HCT116 (cell line): ENCODE measurements around the gene INSRR. TPM values are rescaled to one million over a fixed set of nuclear protein-coding genes. Genes with fewer than 3 reads are reported as not detected.

ENCODE experiments used
- ATAC-seq: fragments of 200-7000 bp; cut with Tn5 transposase; 2 replicates; pipeline ENCODE4 v1.9.1; 2020; ENCODE audit warnings: mild to moderate bottlenecking, moderate library complexity
- BruUV-seq: library from RNA; stranded (reverse); fragments of 400-500 nt; replicated peaks from 2 replicates; lab custom pipeline; 2021; lab: Mats Ljungman, UMichigan
- CTCF ChIA-PET: fragments of 300-600 bp; sonication (Branson Sonifier 250); formaldehyde crosslinking; loops from one replicate; lab custom pipeline; 2021; ENCODE audit warnings: antibody characterized with exemption; lab: Charles Lee
- POLR2A ChIA-PET: fragments of 300-600, 350-600 bp; sonication (Branson Sonifier 250); formaldehyde crosslinking; loops from one replicate; lab custom pipeline; 2021; ENCODE audit warnings: antibody characterized with exemption; lab: Charles Lee
- RAD21 ChIA-PET, 2 experiments: fragments of 300-600 bp; sonication (Branson Sonifier 250); formaldehyde crosslinking; loops; one replicate each; lab custom pipeline; 2023; ENCODE audit warnings: low total read pairs in 2 of 2; ENCODE audit not compliant: uncharacterized antibody in 2 of 2, unreplicated experiment in 2 of 2, low non-redundant PET in 1 of 2; lab: Charles Lee
- DNase-seq: peaks from one replicate; pipeline ENCODE4 v3.0.0-alpha.2; 2010; ENCODE audit warnings: low read depth, low spot score
- H2AFZ ChIP-seq: fragments of 200-600 bp; shearing (Covaris generic), sonication (generic); 2 replicates; pipeline ENCODE4 v1.6.1; 2017; ENCODE audit warnings: low read depth, mixed run types, mixed read lengths, antibody characterized with exemption, low read length; ENCODE audit not compliant: poor library complexity, severe bottlenecking
- H3K27ac ChIP-seq: 2 replicates; pipeline ENCODE4 v1.5.1; 2012; ENCODE audit warnings: low read depth, low read length
- H3K27me3 ChIP-seq: fragments of 200-600 bp; sonication (generic); 2 replicates; pipeline ENCODE4 v1.6.1; 2016; ENCODE audit warnings: mixed run types, low read length, mixed read lengths; ENCODE audit not compliant: insufficient read depth
- H3K36me3 ChIP-seq, 2 experiments: fragments of 200-500 bp in 1 of 2; fragments of 200-600 bp in 1 of 2; sonication (Bioruptor generic) in 1 of 2; sonication (generic) in 1 of 2; 2 replicates each; pipeline versions ENCODE4 v1.5.1 to v1.6.1; 2014 to 2016; ENCODE audit warnings: low read length in 2 of 2, inconsistent platforms in 1 of 2, mixed read lengths in 1 of 2, mixed run types in 1 of 2; ENCODE audit not compliant: insufficient read depth in 2 of 2, control insufficient read depth in 1 of 2
- H3K4me1 ChIP-seq, 2 experiments: fragments of 200-600 bp in 1 of 2; sonication (generic) in 1 of 2; 2 replicates each; pipeline versions ENCODE4 v1.5.1 to v1.6.1; 2012 to 2017; ENCODE audit warnings: low read length in 2 of 2, inconsistent platforms in 1 of 2, mild to moderate bottlenecking in 1 of 2, mixed read lengths in 1 of 2, mixed run types in 1 of 2, moderate library complexity in 1 of 2; ENCODE audit not compliant: insufficient read depth in 2 of 2, control insufficient read depth in 1 of 2
- H3K4me2 ChIP-seq: fragments of 200-600 bp; sonication (generic); 2 replicates; pipeline ENCODE4 v1.6.1; 2017; ENCODE audit warnings: mixed run types, low read length, mixed read lengths
- H3K4me3 ChIP-seq, 2 experiments: fragments of 200-600 bp in 1 of 2; sonication (generic) in 1 of 2; replicated peaks in 1 of 2; 2 replicates each; pipeline ENCODE4 v1.5.1; 2011 to 2016; ENCODE audit warnings: low read length in 2 of 2, control low read depth in 1 of 2, low read depth in 1 of 2, mild to moderate bottlenecking in 1 of 2, mixed read lengths in 1 of 2, mixed run types in 1 of 2
- H3K79me2 ChIP-seq: fragments of 200-600 bp; sonication (generic); 2 replicates; pipeline ENCODE4 v1.6.1; 2017; ENCODE audit warnings: mild to moderate bottlenecking, mixed run types, low read length, moderate library complexity, mixed read lengths; ENCODE audit not compliant: insufficient read depth
- H3K9ac ChIP-seq: fragments of 200-600 bp; sonication (generic); 2 replicates; pipeline ENCODE4 v1.6.1; 2016; ENCODE audit warnings: low read length, mixed read lengths
- H3K9me2 ChIP-seq: fragments of 200-600 bp; sonication (generic), shearing (Covaris generic); 2 replicates; pipeline ENCODE4 v1.6.1; 2017; ENCODE audit warnings: mixed run types, mild to moderate bottlenecking, moderate library complexity; ENCODE audit not compliant: insufficient read depth
- H3K9me3 ChIP-seq, 2 experiments: fragments of 200-500 bp in 1 of 2; fragments of 200-600 bp in 1 of 2; sonication (Bioruptor generic) in 1 of 2; sonication (generic) in 1 of 2; 2 replicates each; pipeline ENCODE4 v1.6.1; 2014 to 2017; ENCODE audit warnings: low read length in 2 of 2, mixed read lengths in 2 of 2, inconsistent platforms in 1 of 2, low read depth in 1 of 2, mild to moderate bottlenecking in 1 of 2, mixed run types in 1 of 2, moderate library complexity in 1 of 2; ENCODE audit not compliant: control insufficient read depth in 1 of 2, insufficient read depth in 1 of 2
- H4K20me1 ChIP-seq: fragments of 200-600 bp; sonication (generic), shearing (Covaris generic); 2 replicates; pipeline ENCODE4 v1.6.1; 2017; ENCODE audit warnings: mixed run types, mild to moderate bottlenecking, moderate library complexity; ENCODE audit not compliant: insufficient read depth
- EZH2 ChIP-seq: fragments of 200-600 bp; sonication (generic); IDR thresholded peaks from 2 replicates; pipeline ENCODE4 v1.6.1; 2017; ENCODE audit warnings: antibody characterized with exemption, mixed run types
- POLR2AphosphoS5 ChIP-seq: IDR thresholded peaks from 2 replicates; pipeline ENCODE4 v1.6.1; 2011; ENCODE audit warnings: mild to moderate bottlenecking, low read depth, low read length, moderate library complexity
- YY1 ChIP-seq: IDR thresholded peaks from 2 replicates; pipeline ENCODE4 v1.6.1; 2011; ENCODE audit warnings: low read length, low read depth, moderate library complexity, mild to moderate bottlenecking; ENCODE audit not compliant: insufficient replicate concordance; ENCODE audit errors: extremely low read depth
- ZFX ChIP-seq: fragments of 450-650 bp; IDR thresholded peaks from 2 replicates; pipeline ENCODE4 v1.6.1; 2017
- intact Hi-C: fragments of 100-400 bp; cut with micrococcal nuclease; formaldehyde crosslinking; loops from 2 replicates; pipeline ENCODE4 v1.10.0; 2022
- total RNA-seq: library from RNA; stranded (reverse); gene quantifications from one replicate; pipeline ENCODE4 v1.2.1, GENCODE V29; 2021; ENCODE audit not compliant: unreplicated experiment
- TF ChIP-seq, protein P1 (sequence below), 3 experiments: fragments of 200-600 bp in 1 of 3; sonication (generic) in 1 of 3; IDR thresholded peaks in 2 of 3; conservative IDR thresholded peaks in 1 of 3; 2 replicates each; pipeline ENCODE4 v1.5.1; 2012 to 2017; ENCODE audit warnings: low read depth in 2 of 3, low read length in 2 of 3, antibody characterized with exemption in 1 of 3, borderline replicate concordance in 1 of 3, control low read depth in 1 of 3, mild to moderate bottlenecking in 1 of 3, mixed read lengths in 1 of 3, mixed run types in 1 of 3, moderate library complexity in 1 of 3; ENCODE audit not compliant: insufficient read depth in 1 of 3

INSRR gene
- total RNA-seq, 1 experiment from 2014 or later: not detected

GRCh38 chr1:156889802-156890580 lies 31.1 kb upstream of the INSRR start:
- no peaks in the 10 kb centered on the region for H3K36me3 ChIP-seq
- intact Hi-C loops: loop anchor here (1.0 to 2.0 kb wide), 4 partner anchors 51 to 201 kb away; no protein-coding TSS in a partner anchor
- CTCF ChIA-PET: interaction anchor here (0.5 to 4.6 kb wide), 10 partner anchors 30 to 271 kb away, joined by 3 to 62 read pairs (median 6); partner anchors contain the start of genes HAPLN2, ISG20L2, LRRC71 and METTL25B
- no peak overlapping the region for H3K27ac ChIP-seq
- POLR2A ChIA-PET: interaction anchor here (0.7 to 1.4 kb wide), 4 partner anchors 38 to 200 kb away, joined by 3 to 7 read pairs (median 4); no protein-coding TSS in a partner anchor
- DNase-seq (peak; percentile 81), ATAC-seq (peak; percentile 68)
- peak overlapping the region; percentile 37 for H3K4me2 ChIP-seq
- H3K9me2 ChIP-seq: no peaks in the 10 kb centered on the region
- H3K4me1 ChIP-seq: peaks cover 0 to 35% of the 10 kb centered on the region in 2 experiments; a peak in 3 of 4 replicates
- BruUV-seq: no TSS peak
- peak; percentile 59 for TF ChIP-seq POLR2AphosphoS5
- TF ChIP-seq YY1: peak; percentile 55
- peak; percentile 48; the same call in 1 of the 2 replicates for TF ChIP-seq ZFX
- no peak for TF ChIP-seq EZH2
- TF ChIP-seq, protein P1, sequence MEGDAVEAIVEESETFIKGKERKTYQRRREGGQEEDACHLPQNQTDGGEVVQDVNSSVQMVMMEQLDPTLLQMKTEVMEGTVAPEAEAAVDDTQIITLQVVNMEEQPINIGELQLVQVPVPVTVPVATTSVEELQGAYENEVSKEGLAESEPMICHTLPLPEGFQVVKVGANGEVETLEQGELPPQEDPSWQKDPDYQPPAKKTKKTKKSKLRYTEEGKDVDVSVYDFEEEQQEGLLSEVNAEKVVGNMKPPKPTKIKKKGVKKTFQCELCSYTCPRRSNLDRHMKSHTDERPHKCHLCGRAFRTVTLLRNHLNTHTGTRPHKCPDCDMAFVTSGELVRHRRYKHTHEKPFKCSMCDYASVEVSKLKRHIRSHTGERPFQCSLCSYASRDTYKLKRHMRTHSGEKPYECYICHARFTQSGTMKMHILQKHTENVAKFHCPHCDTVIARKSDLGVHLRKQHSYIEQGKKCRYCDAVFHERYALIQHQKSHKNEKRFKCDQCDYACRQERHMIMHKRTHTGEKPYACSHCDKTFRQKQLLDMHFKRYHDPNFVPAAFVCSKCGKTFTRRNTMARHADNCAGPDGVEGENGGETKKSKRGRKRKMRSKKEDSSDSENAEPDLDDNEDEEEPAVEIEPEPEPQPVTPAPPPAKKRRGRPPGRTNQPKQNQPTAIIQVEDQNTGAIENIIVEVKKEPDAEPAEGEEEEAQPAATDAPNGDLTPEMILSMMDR (IDR thresholded peaks at IDR 0.05 in 2 of 3, conservative IDR thresholded peaks at IDR 0.05 in 1 of 3; ENCODE audit: borderline replicate concordance in 1 of 3, insufficient read depth in 1 of 3, low read depth in 2 of 3, low read length in 2 of 3): peak in 2 of 3 experiments; percentile 76 to 85; a peak in 4 of 6 replicates
- H3K9me3 ChIP-seq: no peaks in the 10 kb centered on the region
- H4K20me1 ChIP-seq: no peaks in the 10 kb centered on the region
- no peak overlapping the region for H3K4me3 ChIP-seq
- no peak overlapping the region; the same call in 1 of the 2 replicates for H3K9ac ChIP-seq
- H3K79me2 ChIP-seq: no peaks in the 10 kb centered on the region
- RAD21 ChIA-PET: interaction anchor here (0.6 to 1.9 kb wide), 6 partner anchors 14 to 201 kb away, joined by 3 to 6 read pairs (median 5); partner anchors contain the start of genes ISG20L2 (in 1 of the 2) and METTL25B (in 1 of the 2)
- no peaks in the 10 kb centered on the region for H3K27me3 ChIP-seq
- peak overlapping the region; percentile 79 for H2AFZ ChIP-seq
